Vagina (tissue), 2 donors: ENCODE data around the gene MDFIC. TPM values are rescaled to one million over a fixed set of nuclear protein-coding genes. Genes with fewer than 3 reads are reported as not detected.

ENCODE experiments used
- DNase-seq, 2 donors: peaks; one replicate each; pipeline ENCODE4 v3.0.0-alpha.2; 2017; ENCODE audit errors: extremely low spot score in 2 of 2
- H3K27ac ChIP-seq: fragments of 200-600 bp; sonication (generic); one replicate; pipeline ENCODE4 v1.5.1; 2019
- H3K27me3 ChIP-seq: fragments of 200-600 bp; sonication (generic); one replicate; pipeline ENCODE4 v1.5.1; 2019
- H3K36me3 ChIP-seq, 2 donors: fragments of 200-600 bp; sonication (generic); one replicate each; pipeline ENCODE4 v1.5.1; 2017 to 2019
- H3K4me1 ChIP-seq: fragments of 200-600 bp; sonication (generic); one replicate; pipeline ENCODE4 v1.5.1; 2019
- H3K4me3 ChIP-seq, 2 donors: fragments of 200-600 bp; sonication (generic); 1 replicate in 1 of 2; 2 replicates in 1 of 2; pipeline ENCODE4 v1.5.1; 2016 to 2019
- H3K9me3 ChIP-seq: fragments of 200-600 bp; sonication (generic); one replicate; pipeline ENCODE4 v1.5.1; 2019
- CTCF ChIP-seq, 3 experiments: fragments of 450-650 bp in 2 of 3; fragments of 200-600 bp in 1 of 3; sonication (generic) in 1 of 3; IDR thresholded peaks; one replicate each; pipeline ENCODE4 v1.5.1; 2017 to 2019; ENCODE audit warnings: antibody characterized with exemption in 3 of 3, mild to moderate bottlenecking in 2 of 3, moderate library complexity in 2 of 3
- POLR2A ChIP-seq, 2 donors: fragments of 450-650 bp; IDR thresholded peaks; one replicate each; pipeline ENCODE4 v1.6.1; 2017; ENCODE audit warnings: antibody characterized with exemption in 2 of 2, mild to moderate bottlenecking in 2 of 2, moderate library complexity in 2 of 2
- POLR2AphosphoS5 ChIP-seq, 2 donors: sonication (generic); formaldehyde crosslinking; IDR thresholded peaks; one replicate each; pipeline ENCODE4 v1.9.0; 2017; ENCODE audit warnings: antibody characterized with exemption in 2 of 2, mild to moderate bottlenecking in 2 of 2, low read depth in 1 of 2; ENCODE audit not compliant: insufficient read depth in 1 of 2
- intact Hi-C: fragments of 100-400 bp; cut with DNase I; formaldehyde crosslinking; loops from one replicate; pipeline ENCODE4 v1.15.1; 2023
- total RNA-seq: library from RNA; depleted of rRNA; stranded (reverse); fragments of >200 nt; gene quantifications from one replicate; pipeline ENCODE4 v1.2.3, GENCODE V29; 2016

The MDFIC gene
- total RNA-seq, 1 donor from 2014 or later = 27.7 TPM

DNA sequence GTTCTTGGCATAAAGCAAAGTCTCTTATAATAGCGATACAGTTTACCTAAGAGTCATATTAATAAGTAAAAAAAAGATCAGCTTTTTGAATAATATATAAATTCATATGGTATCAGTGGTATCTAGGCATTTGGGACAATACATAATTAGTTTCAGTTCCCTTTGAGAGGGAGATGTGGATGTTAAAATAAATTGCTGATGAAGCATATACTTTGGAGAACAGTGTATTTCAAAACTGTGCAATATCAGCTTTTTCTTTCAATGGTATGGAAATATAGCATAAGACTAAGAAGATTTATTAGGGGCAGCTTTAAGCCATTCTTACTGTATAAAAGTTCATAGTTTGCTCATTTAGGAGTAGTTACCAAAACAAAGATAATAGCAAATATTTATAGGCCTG lies 35.5 kb downstream of the MDFIC start:
- intact Hi-C loops = no loop called here
- Histone ChIP-seq H3K36me3 (no peaks in the 10 kb centered on the region), H3K9me3 (no peaks in the 10 kb centered on the region), H3K27me3 (no peaks in the 10 kb centered on the region), H3K27ac (no peak overlapping the region), H3K4me1 (no peaks in the 10 kb centered on the region), H3K4me3 (no peak overlapping the region)
- DNase-seq = no peak
- TF ChIP-seq POLR2A (IDR thresholded peaks at IDR 0.05) (no peak), CTCF (IDR thresholded peaks at IDR 0.05) (no peak), POLR2AphosphoS5 (IDR thresholded peaks at IDR 0.05; ENCODE audit: insufficient read depth in 1 of 2, low read depth in 1 of 2) (no peak)

DNA sequence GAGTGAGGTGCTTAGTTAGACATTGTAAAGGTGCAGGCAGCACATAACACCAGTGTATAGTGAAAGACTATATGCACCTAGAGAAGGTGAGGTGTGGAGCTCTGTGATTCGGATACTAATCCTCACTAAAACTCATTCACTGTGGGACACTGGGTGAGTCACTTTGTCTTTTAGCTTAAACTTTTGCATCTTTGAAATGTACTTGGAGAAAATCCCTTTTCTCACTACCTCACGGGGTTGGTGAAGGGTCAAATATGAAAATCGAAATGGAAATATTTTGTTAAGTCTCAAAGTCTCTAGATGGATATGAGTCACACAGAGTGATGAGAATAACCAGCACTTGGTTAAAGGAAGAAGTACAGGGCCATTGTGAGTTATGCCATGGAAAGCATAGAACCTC lies 38.0 kb downstream of the MDFIC start:
- Histone ChIP-seq H3K4me3 (no peak overlapping the region), H3K36me3 (no peaks in the 10 kb centered on the region), H3K4me1 (no peaks in the 10 kb centered on the region), H3K27ac (no peak overlapping the region), H3K27me3 (no peaks in the 10 kb centered on the region), H3K9me3 (no peaks in the 10 kb centered on the region)
- TF ChIP-seq POLR2AphosphoS5 (IDR thresholded peaks at IDR 0.05; ENCODE audit: insufficient read depth in 1 of 2, low read depth in 1 of 2) (no peak), POLR2A (IDR thresholded peaks at IDR 0.05) (no peak), CTCF (IDR thresholded peaks at IDR 0.05) (no peak)
- no peak for DNase-seq
- intact Hi-C loops = no loop called here

- DNase-seq = no peak
- Histone ChIP-seq H3K27ac (no peak overlapping the region), H3K4me3 (no peak overlapping the region), H3K9me3 (no peaks in the 10 kb centered on the region), H3K27me3 (no peaks in the 10 kb centered on the region), H3K4me1 (no peaks in the 10 kb centered on the region), H3K36me3 (no peaks in the 10 kb centered on the region)
- TF ChIP-seq CTCF (IDR thresholded peaks at IDR 0.05) (no peak), POLR2AphosphoS5 (IDR thresholded peaks at IDR 0.05; ENCODE audit: insufficient read depth in 1 of 2, low read depth in 1 of 2) (no peak), POLR2A (IDR thresholded peaks at IDR 0.05) (no peak)
- intact Hi-C loops = no loop called here
Observed at GRCh38 chr7:114962441-114962840, 40.5 kb downstream of the MDFIC start.

GRCh38 chr7:114966156-114966555 lies 44.3 kb downstream of the MDFIC start:
- H3K27me3 ChIP-seq = no peaks in the 10 kb centered on the region
- no peaks in the 10 kb centered on the region for H3K9me3 ChIP-seq
- TF ChIP-seq POLR2A (IDR thresholded peaks at IDR 0.05) = no peak
- no peak for DNase-seq
- H3K36me3 ChIP-seq = no peaks in the 10 kb centered on the region
- H3K4me3 ChIP-seq = no peak overlapping the region
- no peak overlapping the region for H3K27ac ChIP-seq
- no peaks in the 10 kb centered on the region for H3K4me1 ChIP-seq
- intact Hi-C loops = no loop called here

DNA sequence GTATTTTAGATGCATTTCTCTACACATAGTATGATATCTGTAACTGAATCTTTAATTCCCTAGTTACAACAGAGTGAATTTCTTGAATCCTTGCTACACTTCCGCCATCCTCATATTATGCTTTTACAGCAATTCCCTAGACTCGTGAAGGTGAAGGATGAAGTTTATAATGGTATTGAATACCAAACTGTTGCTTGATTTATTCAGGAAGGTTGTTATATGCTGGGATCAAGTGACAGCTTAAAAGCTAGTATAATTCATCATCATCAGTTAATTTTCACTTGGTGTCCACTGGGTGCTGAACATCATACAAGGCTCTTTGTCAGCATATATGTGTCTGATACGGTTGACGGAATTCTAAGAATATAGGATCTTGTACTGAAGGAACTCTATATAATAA lies 47.2 kb downstream of the MDFIC start:
- Histone ChIP-seq H3K36me3 (no peaks in the 10 kb centered on the region), H3K27ac (no peak overlapping the region), H3K9me3 (no peaks in the 10 kb centered on the region), H3K4me3 (no peak overlapping the region), H3K4me1 (peaks cover 8% of the 10 kb centered on the region), H3K27me3 (no peaks in the 10 kb centered on the region)
- intact Hi-C loops = no loop called here
- TF ChIP-seq POLR2A (IDR thresholded peaks at IDR 0.05) = no peak
- TF ChIP-seq POLR2AphosphoS5 (IDR thresholded peaks at IDR 0.05; ENCODE audit: insufficient read depth in 1 of 2, low read depth in 1 of 2) = no peak
- no peak for TF ChIP-seq CTCF (IDR thresholded peaks at IDR 0.05)
- DNase-seq = no peak

- TF ChIP-seq CTCF (IDR thresholded peaks at IDR 0.05) (no peak), POLR2A (IDR thresholded peaks at IDR 0.05) (no peak), POLR2AphosphoS5 (IDR thresholded peaks at IDR 0.05; ENCODE audit: insufficient read depth in 1 of 2, low read depth in 1 of 2) (no peak)
- peaks cover 8% of the 10 kb centered on the region for H3K4me1 ChIP-seq
- H3K9me3 ChIP-seq = no peaks in the 10 kb centered on the region
- H3K27me3 ChIP-seq = no peaks in the 10 kb centered on the region
- intact Hi-C loops = no loop called here
- H3K36me3 ChIP-seq = no peaks in the 10 kb centered on the region
- no peak for DNase-seq
- no peak overlapping the region for H3K27ac ChIP-seq
- no peak overlapping the region for H3K4me3 ChIP-seq
Observed at GRCh38 chr7:114970308-114970707, 48.4 kb downstream of the MDFIC start.
